NCI-H2029 treated with DMSO at 0.1 percent for 48 hours (cell line): ENCODE data around the gene FRMD1.
A peak's percentile ranks its signal among the peaks of the same experiment; 100 is the strongest.

ENCODE experiments used
- DNase-seq: peaks from one replicate; lab custom pipeline; 2025; lab: John Stamatoyannopoulos, UW

The FRMD1 gene

DNA sequence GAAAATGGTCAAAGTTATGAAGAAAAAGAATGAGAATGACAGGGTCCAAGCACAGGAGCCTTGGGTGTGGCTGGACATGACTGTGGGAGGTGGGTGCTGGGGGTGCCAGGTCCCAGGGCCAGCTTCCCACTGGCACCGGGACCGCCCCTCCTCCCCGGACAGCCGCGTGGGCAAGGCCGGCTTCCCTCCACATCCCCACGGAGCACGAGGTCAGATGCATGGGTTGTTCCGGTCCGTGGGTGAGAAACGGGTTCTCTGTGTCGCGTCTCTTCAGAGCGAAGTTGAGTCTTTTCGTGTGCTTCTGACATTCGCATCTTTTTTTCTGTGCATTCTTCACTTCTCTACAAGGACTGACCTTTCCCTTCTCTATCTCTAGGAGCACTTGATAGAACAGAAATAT is 51.5 kb downstream of the FRMD1 start:
- DNase-seq, result no peak

- no peak for DNase-seq
These were observed 52.1 kb downstream of the FRMD1 start for GRCh38 chr6:168026925-168027324.

- no peak for DNase-seq
These were observed 52.9 kb downstream of the FRMD1 start for GRCh38 chr6:168025831-168026710.

DNA sequence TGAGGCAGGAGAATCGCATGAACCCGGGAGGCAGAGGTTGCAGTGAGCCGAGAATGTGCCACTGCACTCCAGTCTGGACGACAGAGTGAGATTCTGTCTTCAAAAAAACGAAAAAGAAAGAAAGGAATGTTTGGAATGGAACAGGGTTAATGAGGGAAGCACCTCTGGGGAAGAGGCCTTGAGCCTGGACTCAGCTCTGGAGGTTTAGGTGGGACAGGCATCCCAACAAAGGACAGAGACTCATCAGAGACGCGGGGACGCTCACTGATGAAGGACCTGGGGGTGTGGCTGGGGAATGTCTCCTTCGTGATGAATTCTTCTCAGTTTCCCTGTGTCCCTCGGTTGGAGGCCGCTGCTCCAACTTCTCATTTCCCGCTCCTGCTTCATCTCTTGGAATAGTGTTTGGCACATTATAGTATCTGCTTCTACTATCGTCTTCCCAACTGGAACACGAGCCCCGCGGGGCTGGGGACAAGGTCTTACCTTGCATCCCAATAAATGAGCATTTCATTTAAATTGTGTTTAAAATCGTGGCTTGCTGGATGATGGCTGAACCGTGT is 54.0 kb downstream of the FRMD1 start:
- DNase-seq, result no peak

- no peak for DNase-seq
These were observed 56.3 kb downstream of the FRMD1 start for GRCh38 chr6:168022488-168023321.

- no peak for DNase-seq
These were observed 57.4 kb downstream of the FRMD1 start for GRCh38 chr6:168021581-168021980.

GRCh38 chr6:168020242-168020641 is 58.8 kb downstream of the FRMD1 start:
- no peak for DNase-seq

DNA sequence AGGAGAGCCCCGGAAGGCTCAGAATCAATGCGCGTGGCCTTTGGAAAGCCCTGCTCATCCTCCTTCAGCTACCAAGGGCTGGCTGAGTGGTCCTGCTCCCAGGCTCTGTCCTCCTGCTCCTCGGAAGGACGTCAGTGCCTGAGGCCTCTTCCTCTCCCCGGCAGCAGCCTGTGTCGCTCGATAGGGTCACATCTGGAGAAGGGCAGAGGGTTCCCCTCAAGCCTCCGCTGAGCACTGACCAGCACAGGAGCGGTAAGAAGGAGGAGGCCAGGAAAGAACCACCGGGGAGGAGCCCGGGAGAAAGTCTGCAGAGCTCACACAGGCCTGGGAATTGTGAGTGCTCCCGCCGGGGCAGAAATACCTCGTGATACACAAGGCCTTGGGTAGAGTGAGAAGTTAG is 60.3 kb downstream of the FRMD1 start:
- no peak for DNase-seq

DNA sequence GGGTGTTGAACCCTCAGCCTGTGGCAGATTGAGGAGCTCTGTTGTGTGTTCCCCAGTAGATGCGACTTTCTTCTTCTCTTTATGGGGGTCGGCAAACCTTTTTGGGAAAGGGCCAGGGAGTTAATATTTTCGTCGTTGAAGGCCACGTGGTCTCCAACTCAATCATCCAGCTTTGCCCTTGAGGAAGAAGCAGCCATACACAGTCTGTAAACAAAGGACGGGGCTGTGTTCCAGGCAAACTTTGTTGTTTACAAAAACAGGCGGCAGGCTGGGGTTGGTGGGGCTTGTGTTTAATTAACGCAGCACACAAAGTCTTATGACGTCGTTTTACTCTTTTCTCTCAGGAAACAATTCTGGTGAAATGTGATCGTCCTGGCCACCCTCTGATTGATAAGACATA is 61.4 kb downstream of the FRMD1 start:
- DNase-seq, result peak; percentile 12

DNA sequence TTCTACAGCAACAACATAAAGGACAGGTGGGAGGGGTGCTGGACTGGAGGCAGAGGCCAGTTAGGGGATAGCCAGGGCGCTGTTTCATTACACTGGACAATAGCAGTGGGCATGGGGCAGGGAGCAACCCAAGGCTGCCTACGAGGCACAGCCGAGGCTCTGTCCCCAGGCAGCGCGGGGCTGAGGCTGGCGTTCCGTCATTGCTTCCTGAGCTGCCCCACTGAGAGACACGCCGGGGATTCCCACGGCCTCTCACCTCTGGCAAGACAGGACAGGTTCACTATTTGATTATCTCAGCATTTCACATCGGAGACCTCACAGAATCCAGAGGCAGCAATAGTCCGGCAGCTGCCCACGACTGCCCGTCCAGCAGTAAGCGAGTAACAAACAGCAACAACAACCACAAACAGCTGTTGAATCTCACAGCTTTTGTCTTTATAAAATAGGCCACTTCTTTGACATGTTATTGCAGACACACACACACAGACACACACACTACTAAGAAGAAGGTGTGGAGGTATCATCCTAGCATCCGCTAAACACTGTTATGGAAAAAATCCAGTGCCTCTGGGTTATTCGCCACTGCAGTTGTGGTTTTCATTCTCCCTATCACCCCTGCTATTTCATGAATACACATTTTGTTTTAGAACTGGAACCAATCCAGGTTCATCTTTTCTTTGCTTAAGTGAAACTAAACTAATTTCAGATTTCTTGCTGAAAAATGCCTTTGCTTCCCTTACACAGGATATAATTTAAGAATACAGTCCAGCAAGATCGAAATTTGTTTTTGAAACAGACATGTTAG is 62.1 kb downstream of the FRMD1 start:
- DNase-seq, result no peak

GRCh38 chr6:168016176-168016620 is 62.8 kb downstream of the FRMD1 start:
- no peak for DNase-seq

GRCh38 chr6:168015482-168016175 is 63.4 kb downstream of the FRMD1 start:
- DNase-seq, result no peak

DNA sequence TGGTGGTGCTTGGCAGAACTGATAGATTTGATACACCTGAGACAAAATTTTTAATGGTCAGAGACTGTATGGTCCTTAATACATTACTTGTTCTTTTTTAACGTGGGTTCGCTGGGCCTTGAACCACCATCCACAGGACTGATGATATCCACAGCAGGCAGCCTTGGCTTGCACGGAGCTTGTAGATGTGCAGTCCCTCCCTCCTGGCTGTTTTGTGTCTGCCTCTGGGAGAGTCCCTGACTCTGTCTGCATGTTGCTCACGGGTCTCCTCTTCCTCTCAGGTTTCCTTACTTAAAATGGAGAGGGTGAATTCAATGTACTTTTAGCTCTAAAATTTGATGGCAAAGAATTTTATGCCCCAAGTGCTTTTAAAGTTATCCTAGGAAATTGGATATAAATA is 64.0 kb downstream of the FRMD1 start:
- no peak for DNase-seq

GRCh38 chr6:168014428-168014827 is 64.6 kb downstream of the FRMD1 start:
- DNase-seq, result no peak

- DNase-seq, result no peak
These were observed 65.6 kb downstream of the FRMD1 start for GRCh38 chr6:168013250-168013915.

DNA sequence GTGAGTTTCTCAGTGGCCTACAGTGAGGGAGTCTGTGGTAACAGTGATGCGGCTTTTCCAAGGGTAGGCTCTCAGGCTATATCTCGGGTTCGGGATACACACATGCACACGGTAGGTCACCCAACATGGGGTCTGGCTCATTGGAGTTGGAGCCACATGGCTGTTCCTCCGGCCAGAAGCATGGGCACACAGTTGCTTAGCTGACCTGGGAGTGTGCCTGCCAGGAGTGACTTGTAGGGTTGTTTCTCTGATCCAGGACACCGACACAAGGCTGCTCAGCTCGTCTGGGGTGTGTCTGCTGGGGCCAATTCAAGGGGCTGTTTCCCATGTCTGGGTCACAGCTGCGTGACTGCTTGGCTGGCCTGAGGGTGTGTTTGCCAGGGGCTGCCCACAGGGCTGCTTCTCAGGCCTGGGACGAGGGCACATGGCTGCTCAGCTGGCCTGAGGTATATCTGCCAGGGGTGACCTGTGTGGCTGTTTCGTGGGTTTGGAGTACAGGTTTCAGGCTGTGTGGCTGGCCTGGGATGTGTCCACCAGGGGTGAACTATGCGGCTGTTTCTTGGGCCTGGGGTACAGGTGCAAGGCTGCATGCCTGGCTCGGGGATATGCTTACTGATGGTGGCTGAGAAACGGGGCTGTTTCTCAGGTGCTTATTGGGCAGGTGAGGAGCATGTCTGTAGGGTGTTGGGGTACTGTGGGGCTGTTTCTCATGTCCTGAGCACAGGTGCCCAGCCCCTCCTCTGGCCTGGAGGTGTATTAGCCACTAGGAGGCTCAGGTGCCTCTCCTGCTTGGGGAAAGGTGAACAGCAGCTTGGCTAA is 66.4 kb downstream of the FRMD1 start:
- DNase-seq, result no peak

DNA sequence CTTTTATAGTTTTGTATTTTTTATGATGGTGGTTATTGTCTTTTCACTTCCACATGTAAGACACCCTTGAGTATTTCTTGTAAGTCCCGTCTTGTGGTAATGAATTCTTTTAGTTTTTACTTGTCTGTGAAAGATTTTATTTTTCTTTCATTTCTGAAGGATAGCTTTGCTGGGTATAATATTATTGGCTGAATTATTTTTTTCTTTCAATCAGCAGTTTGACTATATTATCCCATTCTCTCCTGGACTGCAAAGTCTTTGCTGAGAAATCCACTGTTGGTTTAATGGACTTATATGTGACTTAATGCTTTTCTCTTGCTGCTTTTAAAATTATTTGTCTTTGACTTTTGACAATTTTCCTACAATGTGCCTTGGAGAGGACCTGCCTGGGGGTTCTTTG is 67.7 kb downstream of the FRMD1 start:
- no peak for DNase-seq

DNA sequence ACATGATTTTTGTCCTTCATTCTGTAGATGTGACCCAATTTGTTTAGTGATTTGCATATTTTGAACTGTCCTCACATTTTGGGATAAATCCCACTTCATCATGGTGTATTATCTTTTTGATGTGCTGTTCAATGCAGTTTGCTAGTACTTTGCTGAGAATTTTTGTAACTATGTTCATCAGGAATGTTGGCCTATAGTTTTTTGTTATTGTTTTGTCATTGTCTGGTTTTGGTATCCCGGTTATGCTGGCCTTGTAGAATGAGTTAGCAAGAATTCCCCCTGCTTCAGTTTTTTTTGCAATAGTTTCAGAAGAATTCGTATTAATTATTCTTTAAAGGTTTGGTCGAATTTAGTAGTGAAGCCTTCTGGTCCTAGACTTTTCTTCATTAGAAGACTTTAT is 69.7 kb downstream of the FRMD1 start:
- DNase-seq, result no peak

DNA sequence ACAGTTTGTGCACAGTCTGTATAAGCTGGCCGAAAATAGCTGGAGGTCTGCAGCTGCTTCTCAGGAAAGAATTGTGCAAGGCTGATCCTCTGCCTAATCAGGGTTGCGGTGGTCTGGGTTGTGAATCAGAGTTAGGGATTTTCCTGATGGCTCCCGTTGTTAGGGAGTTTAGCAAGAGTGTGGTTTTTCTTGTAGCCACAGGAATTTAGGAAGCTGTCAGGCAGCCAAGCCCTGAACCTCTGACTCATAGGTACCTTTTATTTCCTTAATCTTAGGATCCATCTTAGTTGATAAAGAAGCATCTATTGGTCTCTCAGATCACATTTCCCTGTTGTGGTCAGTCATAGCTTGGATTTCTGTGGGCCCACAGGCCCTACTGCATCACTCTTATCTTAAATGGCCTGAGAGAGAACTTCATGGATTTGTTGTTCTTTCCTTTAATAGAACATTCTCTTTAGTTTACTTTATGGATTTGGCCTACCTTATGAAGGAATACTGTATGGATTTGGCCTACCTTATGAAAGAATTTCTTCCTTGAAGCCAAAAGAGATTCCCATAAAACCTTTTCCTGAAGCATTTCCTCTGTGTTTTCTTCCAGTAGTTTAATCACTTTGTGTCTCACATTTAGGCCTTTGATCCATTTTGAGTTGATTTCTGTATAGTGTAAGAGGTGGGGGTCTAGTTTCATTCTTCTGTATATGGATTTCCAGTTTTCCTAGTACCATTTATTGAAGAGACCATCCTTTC is 71.2 kb downstream of the FRMD1 start:
- DNase-seq, result no peak
